Hepatocyte (in vitro differentiated cells): ENCODE measurements around the gene FAM156A. TPM values are rescaled to one million over a fixed set of nuclear protein-coding genes. Genes with fewer than 3 reads are reported as not detected.
"Not testable (repeated sequence)": the region's sequence is repeated elsewhere in the genome, so short reads cannot be mapped to it uniquely, and the experiment has no call there.

Experiments
- DNase-seq: peaks from one replicate; pipeline ENCODE4 v3.0.0-alpha.2; 2016; ENCODE audit warnings: low spot score
- H2AFZ ChIP-seq: fragments of 200-600 bp; sonication (generic); 2 replicates; pipeline ENCODE4 v1.6.0; 2016; ENCODE audit warnings: antibody characterized with exemption, mild to moderate bottlenecking
- H3K27ac ChIP-seq: fragments of 200-600 bp; sonication (generic); 2 replicates; pipeline ENCODE4 v1.5.1; 2016; ENCODE audit warnings: mild to moderate bottlenecking
- H3K27me3 ChIP-seq: fragments of 200-600 bp; sonication (generic); 2 replicates; pipeline ENCODE4 v1.6.1; 2016
- H3K36me3 ChIP-seq: fragments of 200-600 bp; sonication (generic); replicated peaks from 2 replicates; pipeline ENCODE4 v1.5.1; 2016; ENCODE audit warnings: low read depth; ENCODE audit not compliant: insufficient read depth
- H3K4me1 ChIP-seq: fragments of 200-600 bp; sonication (generic); 2 replicates; pipeline ENCODE4 v1.5.1; 2016; ENCODE audit warnings: mild to moderate bottlenecking, moderate library complexity; ENCODE audit not compliant: insufficient read depth
- H3K4me2 ChIP-seq: fragments of 200-600 bp; sonication (generic); 2 replicates; pipeline ENCODE4 v1.6.0; 2016
- H3K4me3 ChIP-seq: fragments of 200-600 bp; sonication (generic); 2 replicates; pipeline ENCODE4 v1.5.1; 2016; ENCODE audit warnings: mild to moderate bottlenecking
- H3K79me2 ChIP-seq: fragments of 200-600 bp; sonication (generic); 2 replicates; pipeline ENCODE4 v1.6.0; 2017; ENCODE audit warnings: mild to moderate bottlenecking
- H3K9me2 ChIP-seq: fragments of 200-600 bp; sonication (generic); replicated peaks from 2 replicates; pipeline ENCODE4 v1.6.0; 2017; ENCODE audit warnings: mild to moderate bottlenecking; ENCODE audit not compliant: insufficient read depth
- H3K9me3 ChIP-seq: fragments of 200-600 bp; sonication (generic); 2 replicates; pipeline ENCODE4 v1.5.1; 2016; ENCODE audit warnings: low read depth, mild to moderate bottlenecking
- H4K20me1 ChIP-seq: fragments of 200-600 bp; sonication (generic); 2 replicates; pipeline ENCODE4 v1.6.0; 2016; ENCODE audit warnings: mild to moderate bottlenecking; ENCODE audit not compliant: insufficient read depth, poor library complexity, severe bottlenecking
- EZH2 ChIP-seq: fragments of 200-600 bp; sonication (generic); IDR thresholded peaks from 2 replicates; pipeline ENCODE4 v1.6.1; 2016; ENCODE audit warnings: antibody characterized with exemption, mild to moderate bottlenecking, borderline replicate concordance
- EZH2phosphoT487 ChIP-seq: fragments of 200-600 bp; sonication (generic); IDR thresholded peaks from one replicate; pipeline ENCODE4 v1.6.1; 2018; ENCODE audit warnings: antibody characterized with exemption, mild to moderate bottlenecking, low read depth, moderate library complexity; ENCODE audit not compliant: unreplicated experiment, severe bottlenecking
- WGBS: methylation state at CpG from one replicate; pipeline ENCODE4 v1.1.6; 2016; ENCODE audit warnings: low lambda C conversion rate; ENCODE audit errors: missing lambda C conversion rate; 5-methylcytosine and 5-hydroxymethylcytosine counted together
- polyA plus RNA-seq: library from polyadenylated mRNA; unstranded; fragments of >200 nt; fragmentation: Nextera tagmentation; extraction: Ambion mirVana; gene quantifications from 2 replicates; pipeline ENCODE4 v1.2.1, GENCODE V29; 2016
- total RNA-seq: library from RNA; depleted of rRNA; stranded (reverse); fragments of >200 nt; gene quantifications from 2 replicates; pipeline ENCODE4 v1.2.3, GENCODE V29; 2014
- TF ChIP-seq, protein P1 (sequence below): fragments of 200-600 bp; sonication (generic); IDR thresholded peaks from 2 replicates; pipeline ENCODE4 v1.5.1; 2016; ENCODE audit warnings: antibody characterized with exemption, mild to moderate bottlenecking; ENCODE audit not compliant: poor library complexity

FAM156A gene
- total and polyA plus RNA-seq, 2 experiments from 2014 or later, result 16.9 to 26.6 TPM

DNA sequence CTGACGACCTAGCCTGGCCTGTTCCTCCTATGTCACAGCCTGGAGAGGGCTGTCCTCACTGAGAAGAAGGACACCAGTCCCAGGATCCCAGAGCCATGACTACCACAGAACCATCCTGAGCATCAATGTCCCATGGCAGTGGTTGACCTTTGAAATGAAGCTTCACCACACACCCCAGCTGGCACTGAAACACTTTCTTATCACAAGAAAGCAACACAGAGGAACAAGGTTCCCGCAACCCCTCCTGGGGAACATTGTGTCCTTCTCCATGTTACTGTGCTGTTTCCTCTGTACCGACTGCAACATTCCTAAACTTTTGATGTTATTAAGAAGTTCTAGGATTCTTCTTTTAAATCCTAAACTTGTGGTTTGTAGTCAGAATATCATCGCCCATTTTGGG, 21.2 kb upstream of the FAM156A start:
- H3K9me3 ChIP-seq, result no peaks in the 10 kb centered on the region
- no peaks in the 10 kb centered on the region for H3K27me3 ChIP-seq
- no peaks in the 10 kb centered on the region for H3K36me3 ChIP-seq
- no peaks in the 10 kb centered on the region for H3K9me2 ChIP-seq
- H3K79me2 ChIP-seq, result peaks cover 10% of the 10 kb centered on the region
- no peak for DNase-seq
- TF ChIP-seq EZH2 (no peak), EZH2phosphoT487 (no peak)
- TF ChIP-seq, protein P1, sequence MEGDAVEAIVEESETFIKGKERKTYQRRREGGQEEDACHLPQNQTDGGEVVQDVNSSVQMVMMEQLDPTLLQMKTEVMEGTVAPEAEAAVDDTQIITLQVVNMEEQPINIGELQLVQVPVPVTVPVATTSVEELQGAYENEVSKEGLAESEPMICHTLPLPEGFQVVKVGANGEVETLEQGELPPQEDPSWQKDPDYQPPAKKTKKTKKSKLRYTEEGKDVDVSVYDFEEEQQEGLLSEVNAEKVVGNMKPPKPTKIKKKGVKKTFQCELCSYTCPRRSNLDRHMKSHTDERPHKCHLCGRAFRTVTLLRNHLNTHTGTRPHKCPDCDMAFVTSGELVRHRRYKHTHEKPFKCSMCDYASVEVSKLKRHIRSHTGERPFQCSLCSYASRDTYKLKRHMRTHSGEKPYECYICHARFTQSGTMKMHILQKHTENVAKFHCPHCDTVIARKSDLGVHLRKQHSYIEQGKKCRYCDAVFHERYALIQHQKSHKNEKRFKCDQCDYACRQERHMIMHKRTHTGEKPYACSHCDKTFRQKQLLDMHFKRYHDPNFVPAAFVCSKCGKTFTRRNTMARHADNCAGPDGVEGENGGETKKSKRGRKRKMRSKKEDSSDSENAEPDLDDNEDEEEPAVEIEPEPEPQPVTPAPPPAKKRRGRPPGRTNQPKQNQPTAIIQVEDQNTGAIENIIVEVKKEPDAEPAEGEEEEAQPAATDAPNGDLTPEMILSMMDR, result no peak
- H4K20me1 ChIP-seq, result no peaks in the 10 kb centered on the region
- WGBS, result 65% methylated on average over 4 of the region's 4 CpGs
- H3K4me1 ChIP-seq, result no peaks in the 10 kb centered on the region
- H2AFZ ChIP-seq, result no peak overlapping the region
- peak overlapping the region; percentile 63 for H3K27ac ChIP-seq
- no peak overlapping the region for H3K4me3 ChIP-seq
- no peak overlapping the region for H3K4me2 ChIP-seq

DNA sequence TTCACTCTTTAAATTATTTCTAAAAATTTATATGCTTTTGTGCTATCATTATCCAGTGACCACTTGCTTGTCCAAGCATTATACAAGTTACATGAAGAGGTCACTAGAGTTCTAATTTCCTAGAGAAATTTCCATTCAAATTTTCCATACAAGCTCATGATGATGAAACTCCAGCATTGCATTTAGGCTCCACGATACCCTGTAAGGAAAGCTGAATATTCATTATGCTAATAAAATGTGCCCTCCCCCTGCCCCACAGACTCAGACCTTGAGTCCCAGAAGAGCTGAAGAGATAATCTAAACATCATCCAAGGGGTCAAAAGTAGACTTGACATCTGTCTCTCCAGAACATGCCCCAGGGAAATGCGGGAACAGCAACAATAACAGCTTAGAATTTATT, 19.6 kb upstream of the FAM156A start:
- Histone ChIP-seq H3K4me2 (no peak overlapping the region), H3K9me2 (no peaks in the 10 kb centered on the region), H3K27me3 (no peaks in the 10 kb centered on the region), H4K20me1 (no peaks in the 10 kb centered on the region), H3K9me3 (no peaks in the 10 kb centered on the region), H3K36me3 (no peaks in the 10 kb centered on the region), H3K79me2 (peaks cover 10% of the 10 kb centered on the region), H3K27ac (no peak overlapping the region), H3K4me3 (no peak overlapping the region), H2AFZ (no peak overlapping the region), H3K4me1 (no peaks in the 10 kb centered on the region)
- DNase-seq, result no peak
- TF ChIP-seq EZH2, result no peak
- TF ChIP-seq, protein P1, result no peak
- no peak for TF ChIP-seq EZH2phosphoT487
- 80% methylated on average over 2 of the region's 2 CpGs for WGBS

DNA sequence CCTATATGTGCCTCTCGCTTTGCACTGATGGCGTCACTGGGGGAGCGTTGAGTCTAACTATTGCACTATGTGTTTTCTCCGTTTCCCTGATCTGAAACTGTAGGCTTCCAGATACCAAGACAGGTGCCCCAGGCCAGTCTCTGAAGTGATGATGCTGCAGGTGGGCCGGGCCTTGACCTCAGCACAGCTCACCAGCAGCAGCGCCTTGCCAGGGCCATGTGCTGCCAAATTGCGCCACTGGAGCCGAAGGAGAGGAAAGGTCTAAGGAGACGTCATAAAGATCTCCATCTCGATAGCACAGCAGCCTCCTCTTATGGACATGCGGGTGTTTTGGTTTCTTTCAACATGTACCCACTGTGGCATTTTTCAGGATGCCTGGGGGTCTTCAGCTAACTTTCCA, 17.3 kb upstream of the FAM156A start:
- not testable (repeated sequence) for H3K36me3 ChIP-seq, H3K27me3 ChIP-seq, H3K9me3 ChIP-seq, DNase-seq, H3K27ac ChIP-seq, H3K4me3 ChIP-seq, H3K4me2 ChIP-seq, H2AFZ ChIP-seq, H3K9me2 ChIP-seq, H4K20me1 ChIP-seq, H3K79me2 ChIP-seq, H3K4me1 ChIP-seq
- 86% methylated on average over 11 of the region's 11 CpGs for WGBS

DNA sequence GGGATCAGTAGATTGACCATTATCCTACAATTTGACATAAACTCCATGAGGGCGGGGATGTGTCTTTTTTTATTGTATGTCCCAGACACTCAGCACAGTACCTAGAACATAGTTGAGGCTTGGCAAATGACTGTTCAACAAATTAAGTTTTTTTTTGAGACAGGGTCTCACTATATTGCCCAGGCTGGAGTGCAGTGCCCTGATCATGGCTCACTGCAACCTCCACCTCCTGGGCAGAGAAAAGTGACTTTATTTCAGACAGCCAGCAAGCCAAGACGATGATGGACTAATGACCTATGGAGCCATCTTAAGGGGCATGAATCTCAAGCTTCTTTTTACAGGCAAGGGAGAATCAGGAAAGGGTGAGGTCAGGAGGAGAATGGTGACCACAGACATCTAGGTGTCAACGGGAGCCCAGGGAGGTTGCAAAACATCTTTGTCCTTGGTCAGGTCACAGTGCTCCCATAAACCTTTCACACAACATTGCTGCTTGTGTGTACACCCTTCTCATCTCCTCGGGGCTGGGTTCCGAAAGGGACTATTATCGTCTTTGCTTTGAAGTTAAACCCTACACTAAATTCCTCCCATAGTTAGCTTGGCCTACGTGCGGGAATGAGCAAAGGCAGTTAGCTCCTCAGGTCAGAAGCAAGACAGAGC, 16.1 kb upstream of the FAM156A start:
- not testable (repeated sequence) for H4K20me1 ChIP-seq, H3K79me2 ChIP-seq, H3K36me3 ChIP-seq, H3K9me3 ChIP-seq, H3K27me3 ChIP-seq, DNase-seq, H3K4me1 ChIP-seq, H3K9me2 ChIP-seq, H2AFZ ChIP-seq, H3K4me3 ChIP-seq, H3K4me2 ChIP-seq
- peak overlapping the region; percentile 27 for H3K27ac ChIP-seq
- 68% methylated on average over 8 of the region's 8 CpGs for WGBS

DNA sequence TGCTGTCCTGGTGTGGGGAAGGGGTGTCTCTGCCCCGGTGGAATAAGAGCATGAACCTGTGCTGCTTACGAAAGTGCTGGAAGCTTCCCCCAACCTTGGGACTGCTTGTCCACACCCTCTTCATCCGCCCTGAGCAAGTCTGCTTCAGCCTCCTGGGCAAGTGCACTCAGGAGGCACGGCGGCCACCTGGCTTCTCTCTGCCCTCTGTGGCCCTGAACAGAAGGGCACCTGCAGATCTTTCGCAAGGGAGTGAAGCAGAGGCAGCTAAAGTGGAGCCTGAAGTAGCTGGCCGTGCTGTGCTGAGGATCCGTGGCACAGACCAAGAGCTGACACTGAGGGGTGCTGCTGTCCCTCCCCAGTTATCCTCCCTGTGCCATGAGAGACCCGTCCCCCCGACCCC, 9.6 kb upstream of the FAM156A start:
- not testable (repeated sequence) for H3K36me3 ChIP-seq, H3K4me1 ChIP-seq, H3K79me2 ChIP-seq, H3K9me2 ChIP-seq, H3K27ac ChIP-seq, H4K20me1 ChIP-seq, H3K4me3 ChIP-seq, H3K27me3 ChIP-seq, H2AFZ ChIP-seq, DNase-seq, H3K4me2 ChIP-seq, H3K9me3 ChIP-seq
- WGBS, result no CpG with 5 or more reads among the region's 10 CpGs

DNA sequence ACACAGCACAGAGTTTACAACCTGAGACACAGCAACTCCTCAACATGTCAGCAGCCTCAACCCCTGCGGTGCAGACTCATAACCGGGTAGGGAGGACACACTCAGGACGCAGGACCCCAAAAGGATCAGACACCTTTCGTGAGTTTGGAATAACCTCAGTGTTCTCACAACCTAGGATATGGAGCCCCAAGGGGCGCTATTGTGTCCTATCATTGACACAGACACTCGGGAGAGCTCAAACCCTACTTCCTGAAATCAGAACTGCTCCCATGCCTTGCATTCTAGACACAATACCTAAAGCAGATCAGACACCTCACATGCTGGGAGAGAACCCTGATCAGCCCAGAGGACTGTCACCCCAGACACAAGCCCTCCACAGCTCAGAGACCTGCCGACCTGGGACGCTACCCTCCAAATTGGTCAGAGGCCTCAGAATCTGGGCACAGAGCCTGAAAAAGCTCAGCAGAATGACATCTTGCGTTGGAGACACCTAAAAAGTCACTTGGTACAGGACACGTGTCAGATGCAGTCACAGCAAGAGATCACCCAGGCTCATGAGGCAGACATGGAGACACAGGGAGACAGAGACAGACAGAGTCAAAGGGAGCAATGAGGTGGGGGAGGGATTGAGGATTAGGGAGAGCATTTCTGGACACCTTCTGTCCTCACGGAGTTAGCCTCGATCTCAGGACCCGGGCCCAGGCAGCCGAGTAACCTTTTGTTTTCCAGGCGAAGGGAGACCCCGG, 8.8 kb upstream of the FAM156A start:
- H3K27ac ChIP-seq, H2AFZ ChIP-seq: not testable (repeated sequence)
- WGBS, result no CpG with 5 or more reads among the region's 16 CpGs

DNA sequence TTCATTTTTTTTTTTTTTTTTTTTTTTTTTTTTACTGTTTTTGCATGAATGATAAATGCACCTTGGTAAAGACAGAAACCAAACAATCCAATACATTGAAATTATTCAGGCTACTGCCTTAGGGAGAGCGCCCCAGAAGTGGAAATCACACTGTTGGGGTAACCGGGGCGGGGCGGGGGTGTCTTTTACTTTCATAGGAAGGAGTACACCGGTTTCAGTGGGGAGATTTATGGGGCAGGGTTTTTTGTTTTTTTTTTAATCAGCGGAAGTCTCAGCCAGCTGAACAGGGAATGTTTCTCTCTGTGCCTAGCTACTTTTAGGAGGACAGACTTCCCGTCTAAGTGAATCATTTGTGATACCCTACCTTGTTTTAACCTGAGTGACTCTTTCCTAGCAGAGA, 643 bp upstream of the FAM156A start:
- H3K27ac ChIP-seq, result not testable (repeated sequence)
- no CpG with 5 or more reads among the region's 7 CpGs for WGBS

More for the DNA sequence above, 8.8 kb upstream of the FAM156A start:
- not testable (repeated sequence) for H3K4me3 ChIP-seq, H3K4me1 ChIP-seq, H3K36me3 ChIP-seq, H4K20me1 ChIP-seq, H3K27me3 ChIP-seq, DNase-seq, H3K9me2 ChIP-seq, H3K4me2 ChIP-seq, H3K9me3 ChIP-seq, H3K79me2 ChIP-seq

More for the DNA sequence above, 643 bp upstream of the FAM156A start:
- H3K4me1 ChIP-seq, H2AFZ ChIP-seq, H3K4me2 ChIP-seq, DNase-seq, H3K36me3 ChIP-seq, H4K20me1 ChIP-seq, H3K9me2 ChIP-seq, H3K4me3 ChIP-seq, H3K79me2 ChIP-seq, H3K27me3 ChIP-seq, H3K9me3 ChIP-seq: not testable (repeated sequence)
